ENCODE results near the gene AKAP9. TPM values are rescaled to one million over a fixed set of nuclear protein-coding genes. Genes with fewer than 3 reads are reported as not detected.
"Not testable (repeated sequence)": the region's sequence is repeated elsewhere in the genome, so short reads cannot be mapped to it uniquely, and the experiment has no call there.

Gene AKAP9
- polyA plus RNA-seq, 1 experiment, result 7.4 TPM

GRCh38 chr7:92088266-92088665 lies 147.6 kb downstream of the AKAP9 start:
- POLR2A ChIA-PET, result no interaction called here
- CTCF ChIA-PET, result no interaction called here
- Histone ChIP-seq H3K36me3 (ENCODE audit: control insufficient read depth, insufficient read depth, low read length) (0 out of 2 replicates have a peak, but pooled peaks cover 2% of the 10 kb centered on the region), H3K27me3 (ENCODE audit: control insufficient read depth, insufficient read depth, low read length) (no peaks in the 10 kb centered on the region), H3K4me3 (ENCODE audit: low read depth, low read length) (no peak overlapping the region)
- no peak for DNase-seq (ENCODE audit: low read depth)
- TF ChIP-seq CTCF (IDR thresholded peaks at IDR 0.05; ENCODE audit: insufficient read depth, low read depth, low read length), result no peak

- CTCF ChIA-PET, result no interaction called here
- Histone ChIP-seq H3K36me3 (ENCODE audit: control insufficient read depth, insufficient read depth, low read length) (peaks cover 4% of the 10 kb centered on the region; the same call in 1 of the 2 replicates), H3K27me3 (ENCODE audit: control insufficient read depth, insufficient read depth, low read length) (no peaks in the 10 kb centered on the region), H3K4me3 (ENCODE audit: low read depth, low read length) (no peak overlapping the region)
- POLR2A ChIA-PET, result no interaction called here
- TF ChIP-seq CTCF (IDR thresholded peaks at IDR 0.05; ENCODE audit: insufficient read depth, low read depth, low read length), result no peak
- DNase-seq (ENCODE audit: low read depth), result no peak
Observed at GRCh38 chr7:92092210-92092609, 151.5 kb downstream of the AKAP9 start.

- no peak for DNase-seq (ENCODE audit: low read depth)
- Histone ChIP-seq H3K36me3 (ENCODE audit: control insufficient read depth, insufficient read depth, low read length) (peaks cover 6% of the 10 kb centered on the region), H3K4me3 (ENCODE audit: low read depth, low read length) (no peak overlapping the region), H3K27me3 (ENCODE audit: control insufficient read depth, insufficient read depth, low read length) (no peaks in the 10 kb centered on the region)
- CTCF ChIA-PET, result interaction anchor here (1.4 to 1.9 kb wide), 3 partner anchors 8 to 38 kb away, joined by 5 to 6 read pairs (median 5); no protein-coding TSS in a partner anchor
- no peak for TF ChIP-seq CTCF (IDR thresholded peaks at IDR 0.05; ENCODE audit: insufficient read depth, low read depth, low read length)
- POLR2A ChIA-PET, result interaction anchor here (0.6 kb wide), 1 partner anchor 8 kb away, joined by 5 read pairs; no protein-coding TSS in a partner anchor
Observed at GRCh38 chr7:92095380-92095779, 154.7 kb downstream of the AKAP9 start.

GRCh38 chr7:92100534-92100933 lies 159.9 kb downstream of the AKAP9 start:
- Histone ChIP-seq H3K36me3 (ENCODE audit: control insufficient read depth, insufficient read depth, low read length) (peaks cover 11% of the 10 kb centered on the region), H3K27me3 (ENCODE audit: control insufficient read depth, insufficient read depth, low read length) (no peaks in the 10 kb centered on the region), H3K4me3 (ENCODE audit: low read depth, low read length) (no peak overlapping the region)
- no peak for DNase-seq (ENCODE audit: low read depth)
- ChIA-PET CTCF (no interaction called here), POLR2A (no interaction called here)
- no peak for TF ChIP-seq CTCF (IDR thresholded peaks at IDR 0.05; ENCODE audit: insufficient read depth, low read depth, low read length)

- not testable (repeated sequence) for H3K27me3 ChIP-seq (ENCODE audit: control insufficient read depth, insufficient read depth, low read length); DNase-seq (ENCODE audit: low read depth); H3K4me3 ChIP-seq (ENCODE audit: low read depth, low read length)
- ChIA-PET POLR2A (interaction anchor here (0.7 kb wide), 1 partner anchor 8 kb away, joined by 5 read pairs; no protein-coding TSS in a partner anchor), CTCF (interaction anchor here (1.1 kb wide), 1 partner anchor 9 kb away, joined by 6 read pairs; no protein-coding TSS in a partner anchor)
- H3K36me3 ChIP-seq (ENCODE audit: control insufficient read depth, insufficient read depth, low read length), result peaks cover 12% of the 10 kb centered on the region
Observed at GRCh38 chr7:92102862-92103261, 162.2 kb downstream of the AKAP9 start.

GRCh38 chr7:92108821-92109220 lies 168.2 kb downstream of the AKAP9 start:
- no peak for DNase-seq (ENCODE audit: low read depth)
- peaks cover 5% of the 10 kb centered on the region for H3K36me3 ChIP-seq (ENCODE audit: control insufficient read depth, insufficient read depth, low read length)
- ChIA-PET POLR2A (no interaction called here), CTCF (no interaction called here)
- no peaks in the 10 kb centered on the region for H3K27me3 ChIP-seq (ENCODE audit: control insufficient read depth, insufficient read depth, low read length)
- no peak for TF ChIP-seq CTCF (IDR thresholded peaks at IDR 0.05; ENCODE audit: insufficient read depth, low read depth, low read length)
- no peak overlapping the region for H3K4me3 ChIP-seq (ENCODE audit: low read depth, low read length)

Data from BJ (cell line).